UCSD-AML1 (cell line): ENCODE data around the gene SRRM3.
A peak's percentile ranks its signal among the peaks of the same experiment; 100 is the strongest.
"Not testable (repeated sequence)": the region's sequence is repeated elsewhere in the genome, so short reads cannot be mapped to it uniquely, and the experiment has no call there.

Experiments
- DNase-seq: peaks from one replicate; lab custom pipeline; 2025; ENCODE audit not compliant: unreplicated experiment; lab: John Stamatoyannopoulos, UW

SRRM3 gene

DNA sequence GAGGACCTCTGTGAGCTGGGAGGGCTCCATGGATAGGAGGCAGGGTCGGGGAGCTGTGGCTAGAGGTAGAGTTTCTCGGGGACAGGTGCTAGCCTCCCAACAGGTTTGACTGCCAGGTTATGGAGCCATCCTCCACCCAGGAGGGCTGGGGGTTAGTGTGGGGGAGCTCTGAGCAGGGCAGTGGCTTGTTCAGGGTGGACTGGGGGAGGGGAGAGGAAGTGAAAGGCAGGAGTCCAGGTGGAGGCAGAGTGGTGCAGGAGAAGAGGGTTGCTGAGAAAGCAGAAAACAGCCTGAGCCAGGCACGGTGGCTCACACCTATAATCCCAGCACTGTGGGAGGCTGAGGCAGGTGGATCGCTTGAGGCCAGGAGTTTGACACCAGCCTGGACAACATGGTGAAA is 60.2 kb downstream of the SRRM3 start:
- no peak for DNase-seq

DNA sequence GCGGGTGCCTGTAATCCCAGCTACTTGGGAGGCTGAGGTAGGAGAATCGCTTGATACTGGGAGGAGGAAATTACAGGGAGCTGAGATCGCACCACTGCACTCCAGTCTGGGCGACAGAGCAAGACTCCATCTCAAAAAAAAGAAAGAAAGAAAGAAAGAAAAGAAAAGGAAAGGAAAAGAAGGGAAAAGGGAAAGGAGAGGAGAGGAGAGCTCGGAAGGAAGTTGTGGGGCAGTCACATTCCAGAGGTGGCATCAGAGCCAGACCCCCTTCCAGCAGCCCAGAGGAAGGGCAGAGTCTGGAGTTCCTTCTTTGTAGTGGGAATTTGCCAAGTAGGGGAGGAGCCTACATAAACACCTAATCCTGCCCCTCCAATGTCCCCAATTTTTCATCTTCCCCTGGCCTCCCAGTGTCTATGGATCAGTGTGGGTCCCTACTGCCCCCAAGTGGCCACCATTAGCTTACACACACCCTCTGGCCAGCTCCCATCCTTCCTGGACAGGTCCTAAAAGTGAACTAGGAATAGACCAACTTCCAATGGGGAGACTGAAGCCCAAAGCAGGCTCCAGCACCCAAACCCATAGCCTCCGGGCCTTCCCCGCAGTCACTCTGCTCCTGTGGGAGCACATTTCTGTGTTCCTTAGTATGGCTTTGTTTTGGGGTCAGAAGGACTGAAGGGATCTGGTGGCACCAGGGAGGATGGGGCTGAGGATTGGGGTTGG is 61.1 kb downstream of the SRRM3 start:
- peak; percentile 19 for DNase-seq

GRCh38 chr7:76265299-76265698 is 63.6 kb downstream of the SRRM3 start:
- no peak for DNase-seq

DNA sequence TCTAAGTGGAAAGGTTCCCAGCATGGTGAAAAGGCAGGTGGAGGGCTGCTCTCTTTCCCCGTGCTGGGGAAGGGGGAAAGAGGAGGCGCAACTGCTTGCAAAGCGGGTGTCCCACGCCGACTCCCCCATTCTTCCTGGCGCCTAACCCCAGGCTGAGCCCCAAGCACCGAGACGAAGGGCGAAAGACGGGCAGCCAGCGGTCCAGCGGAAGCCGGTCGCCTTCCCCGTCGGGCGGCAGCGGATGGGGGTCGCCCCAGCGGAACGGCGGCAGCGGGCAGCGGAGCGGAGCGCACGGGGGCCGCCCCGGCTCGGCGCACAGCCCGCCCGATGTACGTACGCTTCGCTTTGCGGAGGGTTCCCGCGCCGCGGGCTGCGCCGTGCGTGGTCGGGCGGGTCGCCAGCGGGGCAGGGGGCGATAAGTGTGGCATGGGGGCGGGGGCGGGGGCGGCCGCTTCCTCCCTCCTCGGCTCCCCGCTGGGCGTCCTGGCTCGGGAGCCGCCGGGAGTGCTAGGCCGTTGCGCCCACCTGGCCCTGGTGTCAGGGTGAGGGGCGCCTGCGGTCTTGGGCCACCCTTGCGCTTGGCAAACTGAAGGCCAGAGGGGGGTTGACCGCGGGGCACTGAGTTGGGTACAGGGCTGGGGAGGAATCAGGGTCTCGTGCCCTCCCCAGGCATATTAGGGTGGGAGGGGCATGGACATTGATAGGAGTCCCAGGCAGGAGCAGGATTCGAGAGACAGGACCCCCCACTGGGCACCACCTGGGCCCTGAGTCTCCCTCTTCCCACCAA is 65.6 kb downstream of the SRRM3 start:
- DNase-seq, result no peak

GRCh38 chr7:76267894-76268183 is 66.1 kb downstream of the SRRM3 start:
- DNase-seq, result no peak

- no peak for DNase-seq
Measured at GRCh38 chr7:76268376-76268775, 66.7 kb downstream of the SRRM3 start.

GRCh38 chr7:76269895-76270294 is 68.2 kb downstream of the SRRM3 start:
- no peak for DNase-seq

DNA sequence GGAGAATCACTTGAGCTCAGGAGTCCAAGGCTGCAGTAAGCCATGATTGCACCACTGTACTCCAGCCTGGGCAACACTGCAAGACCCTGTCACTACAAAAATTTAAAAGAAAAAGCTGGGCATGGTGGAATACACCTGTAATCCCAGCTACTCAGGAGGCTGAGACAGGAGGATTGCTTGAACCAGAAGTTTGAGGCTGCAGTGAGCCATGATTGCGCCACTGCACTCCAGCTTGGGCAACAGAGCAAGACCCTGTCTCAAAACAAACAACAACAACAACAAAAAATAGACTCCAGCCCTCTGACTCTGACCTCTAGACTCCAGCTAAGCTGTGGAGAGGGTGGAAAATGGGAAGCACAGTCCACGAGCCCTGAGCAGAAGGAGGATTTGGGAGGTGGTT is 69.7 kb downstream of the SRRM3 start:
- DNase-seq, result not testable (repeated sequence)

- no peak for DNase-seq
Measured at GRCh38 chr7:76272142-76272541, 70.4 kb downstream of the SRRM3 start.

DNA sequence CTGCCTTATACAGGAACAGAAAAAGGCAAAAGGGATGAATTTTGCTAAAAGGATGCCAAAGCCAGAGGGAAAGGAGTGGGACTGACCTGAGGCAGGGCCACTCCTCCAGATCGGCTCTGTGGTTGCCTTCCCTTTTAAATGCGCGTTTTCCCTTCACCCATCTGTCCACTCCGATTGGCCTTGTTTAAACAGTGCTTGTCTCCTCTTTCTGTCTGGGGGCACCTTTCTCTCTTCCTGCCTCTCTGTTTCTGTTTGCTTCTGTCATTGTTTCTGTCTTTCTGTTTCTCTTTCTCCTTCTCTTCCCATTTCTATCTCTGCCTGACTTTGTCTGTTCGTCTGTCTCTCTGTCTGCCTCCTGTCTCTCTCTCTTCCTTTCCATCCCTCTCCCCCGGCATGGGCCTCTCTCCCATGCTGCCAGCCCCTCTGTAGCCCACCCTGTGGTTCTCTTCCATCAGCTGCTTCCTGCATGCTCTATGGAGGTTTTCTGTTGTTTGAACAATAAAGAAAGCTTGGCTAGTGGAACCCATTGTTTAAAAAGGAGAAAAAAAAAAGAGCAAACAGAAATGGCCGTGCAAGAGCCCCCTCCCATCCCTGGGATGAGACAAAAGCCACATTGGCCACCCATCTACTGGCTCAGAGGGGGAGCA is 71.3 kb downstream of the SRRM3 start:
- DNase-seq, result no peak

- DNase-seq, result no peak
Measured at GRCh38 chr7:76273503-76273902, 71.8 kb downstream of the SRRM3 start.

DNA sequence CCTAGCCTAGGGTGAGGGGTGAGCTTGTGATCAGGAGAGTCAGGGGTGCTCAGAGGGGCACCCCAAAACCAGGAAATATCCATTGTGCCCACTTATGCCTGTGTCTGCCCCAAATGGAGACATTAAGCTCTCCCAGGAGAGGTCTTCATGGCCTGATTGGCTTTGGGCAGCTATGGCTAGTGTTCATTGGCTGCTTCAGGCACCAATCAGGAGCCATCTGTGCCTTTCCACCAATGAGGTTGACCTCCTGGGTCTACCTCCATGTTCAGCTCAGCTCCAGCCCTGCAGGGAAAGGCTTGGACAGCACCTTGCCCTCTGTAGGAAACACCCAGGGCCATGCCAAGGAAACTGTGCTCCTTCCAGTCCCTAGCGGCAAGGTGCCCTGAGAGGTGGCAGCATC is 76.8 kb downstream of the SRRM3 start:
- no peak for DNase-seq

DNA sequence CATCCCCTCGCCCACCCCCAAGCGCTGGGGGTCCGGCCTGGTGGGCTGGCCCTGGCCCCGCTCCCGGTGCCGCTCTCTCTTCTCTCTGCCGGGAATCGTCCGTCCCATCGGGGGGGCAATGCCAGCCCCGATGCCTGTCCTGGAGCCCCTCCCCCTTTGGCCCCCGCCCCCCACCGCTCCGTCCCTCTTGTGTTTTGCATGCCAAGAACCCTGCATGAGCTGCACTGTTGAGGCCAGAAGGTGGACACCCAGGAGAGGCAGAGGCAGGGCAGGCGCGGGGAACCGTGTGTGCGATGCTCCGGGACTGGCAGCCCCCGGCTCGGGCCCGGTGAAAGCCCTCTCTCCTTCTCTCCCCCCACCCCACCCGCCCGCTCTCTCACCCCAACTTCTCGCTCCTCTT is 78.7 kb downstream of the SRRM3 start:
- no peak for DNase-seq

GRCh38 chr7:76281006-76281705 is 79.5 kb downstream of the SRRM3 start:
- DNase-seq, result no peak

GRCh38 chr7:76281706-76282343 is 80.1 kb downstream of the SRRM3 start:
- no peak for DNase-seq

- DNase-seq, result no peak
Measured at GRCh38 chr7:76282344-76283253, 80.9 kb downstream of the SRRM3 start.

DNA sequence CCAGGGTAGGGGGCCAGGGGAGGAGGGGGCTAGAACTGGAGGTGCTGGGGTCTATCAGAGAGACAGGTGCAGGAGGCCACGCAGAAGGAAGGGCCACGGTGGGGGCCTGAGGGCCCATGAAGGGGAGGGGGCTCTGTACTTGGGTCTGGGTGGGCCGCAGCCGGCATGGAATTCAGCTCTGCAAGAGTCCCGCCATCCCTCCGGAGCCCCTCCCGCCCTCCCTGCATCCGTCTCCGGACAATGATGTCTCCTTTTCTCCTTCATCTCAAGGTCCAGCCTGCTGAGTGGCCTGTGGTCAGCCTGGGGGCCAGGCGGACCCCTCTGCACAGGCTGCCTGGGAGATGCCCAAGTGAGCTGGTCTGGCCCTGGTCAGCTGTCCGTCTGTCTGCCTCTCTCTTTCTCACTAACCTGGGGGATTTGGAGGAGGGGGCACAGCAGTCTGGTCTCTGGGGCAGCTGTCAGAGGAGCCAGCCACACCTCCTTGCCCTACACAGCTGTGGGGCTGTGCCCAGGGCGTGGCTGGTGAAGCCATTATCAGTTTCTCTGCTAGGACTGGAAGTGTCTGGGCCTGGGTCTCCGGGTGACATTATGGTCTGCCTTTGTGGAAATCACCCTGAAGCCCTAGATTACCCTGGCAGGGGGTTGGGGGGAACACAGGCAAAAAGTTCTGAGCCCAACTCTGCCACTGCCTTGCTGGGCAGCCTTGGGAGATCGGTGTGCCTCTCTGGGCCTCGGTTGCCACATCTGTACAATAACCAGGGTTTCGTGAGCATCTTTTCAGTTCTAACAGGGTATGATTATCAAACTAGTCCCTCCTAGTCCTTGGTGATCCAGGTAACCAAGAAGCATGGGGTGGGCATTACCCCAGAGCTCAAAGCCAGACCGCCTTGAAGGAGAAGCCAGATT is 81.8 kb downstream of the SRRM3 start:
- no peak for DNase-seq

DNA sequence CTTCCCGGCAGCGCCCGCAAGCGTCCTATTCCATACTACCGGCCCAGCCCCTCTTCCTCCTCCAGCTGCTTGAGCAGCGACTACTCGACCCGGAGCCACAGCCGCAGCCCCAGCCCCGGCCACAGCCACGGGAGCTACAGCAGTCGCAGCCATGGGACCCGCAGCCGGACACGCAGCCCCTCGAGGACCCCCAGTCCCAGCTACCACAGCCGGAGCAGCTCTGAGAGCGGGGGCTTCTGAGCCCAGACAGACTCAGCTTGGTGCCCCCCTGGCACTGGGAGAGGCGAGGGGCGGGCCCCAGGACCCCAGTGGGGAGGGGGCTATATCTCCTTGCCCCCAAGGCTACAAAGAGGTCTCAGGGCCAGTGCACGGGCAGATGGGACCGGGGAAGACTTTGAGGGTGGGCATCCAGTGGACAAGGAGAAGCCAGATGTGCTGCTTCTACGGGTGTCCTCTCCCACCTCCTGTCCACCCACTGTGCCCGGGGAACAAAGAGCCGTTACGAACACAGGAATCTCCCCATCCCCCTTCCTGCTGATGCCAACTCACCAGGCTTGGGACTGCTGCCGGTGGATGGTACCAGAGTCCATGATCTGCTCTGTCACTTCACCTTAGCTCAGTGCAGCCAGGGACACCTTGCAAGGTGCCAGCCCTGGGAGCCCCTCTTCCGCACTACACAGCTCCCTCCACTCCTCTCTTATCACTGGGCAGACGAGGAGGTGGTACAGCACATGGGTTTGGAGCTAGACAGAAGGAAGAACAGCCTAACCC is 84.1 kb downstream of the SRRM3 start:
- DNase-seq, result no peak
